NCI-H1048 (cell line): ENCODE data around the gene ATP6V1G3.
"Not testable (repeated sequence)": the region's sequence is repeated elsewhere in the genome, so short reads cannot be mapped to it uniquely, and the experiment has no call there.

Experiments
- DNase-seq: peaks from one replicate; lab custom pipeline; 2025; lab: John Stamatoyannopoulos, UW

ATP6V1G3 gene

DNA sequence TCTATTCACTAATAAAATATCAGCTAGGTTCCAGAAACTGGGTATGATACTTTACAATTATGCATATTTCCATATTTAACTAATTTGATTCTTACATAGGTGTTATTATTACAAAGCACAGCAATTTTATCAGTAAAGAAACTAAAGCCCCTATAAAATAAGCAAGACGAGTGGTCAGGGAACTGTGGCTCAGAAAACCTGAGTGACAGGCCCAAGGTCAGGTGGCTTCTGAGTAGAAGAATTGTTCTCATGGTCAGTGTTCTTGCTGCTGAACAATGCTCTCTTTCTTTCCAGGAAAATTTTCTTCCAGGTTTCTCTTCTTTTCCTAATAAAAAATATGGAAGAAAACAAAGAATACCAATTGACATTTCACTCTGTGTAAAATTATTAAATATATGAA is 2.2 kb upstream of the ATP6V1G3 start:
- DNase-seq = no peak

DNA sequence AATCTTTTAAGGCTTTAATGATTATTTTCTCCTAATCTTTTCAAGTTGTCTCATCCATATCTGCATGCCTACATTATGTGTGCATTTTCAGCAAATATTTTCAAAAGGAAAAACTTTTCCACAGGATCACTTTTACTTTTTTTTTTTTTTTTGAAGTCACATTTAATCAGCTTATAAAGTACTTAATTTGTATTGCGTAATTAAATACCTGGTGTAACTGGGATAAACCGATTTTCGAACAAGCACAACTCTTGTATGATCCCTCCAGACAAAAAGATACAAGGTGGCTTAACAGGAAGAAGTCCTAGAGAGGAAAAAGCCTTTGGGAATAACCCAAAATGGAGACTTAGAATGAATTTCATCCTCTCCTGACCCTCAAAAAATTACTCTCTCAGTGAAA is 1.3 kb upstream of the ATP6V1G3 start:
- no peak for DNase-seq

DNA sequence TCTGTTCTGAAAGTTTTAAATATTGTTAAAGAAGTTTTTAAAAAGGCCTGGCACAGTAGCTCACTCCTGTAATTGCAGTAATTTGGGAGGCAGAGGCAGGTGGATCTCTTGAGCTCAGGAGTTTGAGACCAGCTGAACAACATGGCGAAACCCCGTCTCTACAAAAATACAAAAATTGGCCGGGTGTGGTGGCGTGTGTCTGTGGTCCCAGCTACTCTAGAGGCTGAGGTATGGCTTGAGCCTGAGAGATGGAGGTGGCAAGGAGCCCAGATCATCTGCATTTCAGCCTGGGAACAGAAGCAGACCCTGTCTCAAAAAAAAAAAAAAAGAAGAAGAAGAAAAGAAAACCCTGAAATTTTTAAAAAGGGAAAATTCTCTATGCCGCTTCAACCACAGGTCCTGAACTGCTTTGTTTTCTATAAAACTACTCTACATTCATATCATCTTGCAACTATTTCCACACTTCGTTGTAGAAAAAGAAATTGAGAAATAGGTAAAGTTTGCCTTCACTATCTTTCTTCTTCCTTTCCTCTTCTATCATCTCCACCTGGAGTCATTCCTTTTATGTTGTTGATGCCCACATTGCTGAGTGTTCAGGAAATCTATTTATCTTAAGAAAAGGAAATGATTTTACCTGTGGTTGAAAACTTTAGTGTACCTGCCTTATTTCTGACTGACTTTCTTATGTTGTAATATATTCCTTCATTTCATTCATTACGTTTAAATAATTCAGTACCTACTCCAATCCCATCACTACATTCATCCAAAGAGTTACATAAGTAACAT is 1.7 kb downstream of the ATP6V1G3 start:
- DNase-seq = no peak

DNA sequence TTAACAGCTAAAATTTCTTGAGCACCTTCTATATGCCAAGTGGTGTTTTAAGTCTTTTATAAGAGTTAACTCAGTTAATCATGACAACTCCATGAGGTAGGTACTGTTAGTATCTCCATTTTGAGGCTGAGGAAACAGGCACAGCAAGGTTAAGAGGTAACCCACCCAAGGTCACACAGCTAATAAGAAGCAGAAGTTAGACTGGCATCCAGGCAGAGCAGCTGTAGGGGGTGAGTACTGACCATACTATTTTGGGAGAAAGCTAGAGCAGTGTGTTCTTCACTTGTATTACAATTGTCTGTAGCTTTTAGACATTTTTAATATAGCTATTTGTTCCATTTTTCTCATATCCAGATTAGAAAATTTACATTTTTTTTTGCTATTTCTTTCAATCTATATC is 4.8 kb downstream of the ATP6V1G3 start:
- DNase-seq = no peak

DNA sequence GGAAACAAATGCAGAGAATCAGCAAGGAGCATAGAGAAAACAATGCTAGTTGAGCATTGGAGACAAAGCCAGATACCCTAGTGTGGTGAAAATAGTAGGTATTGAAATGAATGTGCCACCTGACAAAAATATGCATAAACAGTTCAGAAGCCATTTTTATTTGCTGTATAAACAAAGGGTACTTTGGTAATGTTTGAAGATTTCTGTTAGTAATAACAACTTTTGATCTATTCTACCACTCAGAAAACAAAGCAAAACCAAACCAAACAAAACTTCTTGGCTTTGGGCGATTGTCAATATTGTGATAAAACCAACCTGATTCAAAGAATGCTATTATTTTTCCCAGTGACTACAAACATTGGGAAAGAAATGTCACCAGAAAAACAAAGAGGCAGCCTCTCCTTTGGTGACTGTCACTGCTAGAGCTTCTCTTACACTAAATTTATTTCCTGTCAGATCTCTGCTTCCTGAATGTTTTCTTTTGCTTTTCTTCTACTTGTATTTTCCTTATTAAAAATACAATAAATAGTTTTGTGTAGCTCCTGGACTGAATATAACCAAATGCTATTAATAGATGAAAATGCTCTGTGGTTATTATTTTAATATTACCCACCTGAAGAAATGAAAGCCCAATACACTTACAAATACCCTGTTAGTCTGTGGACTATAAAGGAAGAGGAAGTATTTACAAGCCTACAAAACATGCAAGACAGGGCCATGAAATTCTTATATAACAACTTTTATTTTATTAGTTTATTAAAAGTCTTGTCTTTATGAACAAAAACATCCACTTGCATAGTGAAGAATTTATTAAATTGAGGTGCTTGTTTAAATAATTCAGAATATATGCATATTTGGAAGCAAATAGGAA is 5.7 kb downstream of the ATP6V1G3 start:
- DNase-seq = no peak

DNA sequence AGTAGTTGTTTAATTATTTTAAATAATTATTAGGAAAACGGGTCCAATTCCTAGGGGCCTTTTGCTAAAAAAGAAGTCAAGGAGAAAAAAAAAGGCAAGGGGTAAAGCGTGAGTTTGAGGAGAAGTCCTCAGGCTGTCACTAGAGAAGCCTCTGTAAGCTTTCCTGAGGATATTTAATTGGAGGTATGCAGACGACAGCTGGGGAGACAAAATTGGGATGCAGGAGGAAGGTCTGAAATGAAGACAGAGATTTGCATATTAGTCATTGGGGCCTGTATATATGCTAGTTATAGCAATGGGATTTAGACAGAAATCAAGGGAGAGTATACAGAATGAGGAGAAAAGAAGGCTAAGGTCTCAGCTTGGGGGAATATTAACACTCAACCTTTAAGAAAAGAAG is 8.6 kb downstream of the ATP6V1G3 start:
- no peak for DNase-seq

DNA sequence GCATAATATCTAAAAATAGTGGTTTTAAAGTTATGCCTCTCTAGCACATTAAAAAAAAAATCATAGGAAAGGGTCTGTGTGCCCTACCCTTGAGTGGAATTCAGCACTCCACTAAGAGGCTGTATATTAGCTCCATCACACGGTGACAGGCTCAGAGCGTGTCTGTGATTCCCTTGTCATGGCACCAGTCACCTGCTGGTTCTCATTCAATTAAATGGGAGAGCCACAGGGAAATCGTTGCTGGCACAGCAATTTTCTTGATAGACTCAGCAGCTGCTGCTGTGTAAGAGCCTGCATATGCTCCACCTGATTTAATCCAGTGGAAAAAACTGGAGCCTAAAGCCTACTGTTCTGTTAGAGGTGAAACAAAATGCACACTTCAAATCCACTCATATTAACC is 9.5 kb downstream of the ATP6V1G3 start:
- DNase-seq = no peak

DNA sequence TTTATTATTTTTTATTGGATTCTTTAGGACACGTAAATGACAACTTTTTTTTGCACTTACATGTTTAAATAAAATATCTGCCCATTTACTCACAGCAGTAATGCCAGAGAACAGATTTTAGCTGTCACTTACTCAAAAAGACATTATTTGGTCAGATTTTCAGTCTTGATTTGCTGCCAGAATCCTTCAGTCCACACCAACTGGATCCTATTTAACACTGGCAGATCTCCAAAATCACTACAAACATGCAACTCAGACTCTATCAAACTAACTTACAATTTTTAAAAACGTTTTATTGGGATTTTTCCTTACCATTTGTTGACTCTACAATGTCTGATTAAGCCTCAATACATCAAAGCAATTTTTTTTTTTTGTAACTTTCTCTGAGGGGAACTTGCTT is 11.1 kb downstream of the ATP6V1G3 start:
- DNase-seq = no peak

DNA sequence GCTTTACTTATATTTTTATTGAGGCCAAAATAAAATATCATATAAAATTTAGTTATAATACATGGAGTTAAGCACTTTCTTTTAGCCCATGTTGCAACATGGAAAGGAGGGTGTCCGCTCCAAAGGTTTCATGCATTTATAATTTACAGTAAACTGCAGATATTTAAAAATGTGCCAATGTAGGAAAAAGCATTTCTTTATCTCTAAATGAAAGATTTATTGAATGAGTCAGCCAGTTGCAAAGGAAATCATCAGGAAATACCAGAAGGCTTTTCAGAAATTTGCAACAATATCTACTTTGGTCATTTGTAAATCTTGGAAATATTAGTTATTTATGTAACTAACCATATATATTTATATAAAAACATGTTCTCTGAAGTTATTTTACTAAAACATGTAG is 12.1 kb downstream of the ATP6V1G3 start:
- DNase-seq = no peak

DNA sequence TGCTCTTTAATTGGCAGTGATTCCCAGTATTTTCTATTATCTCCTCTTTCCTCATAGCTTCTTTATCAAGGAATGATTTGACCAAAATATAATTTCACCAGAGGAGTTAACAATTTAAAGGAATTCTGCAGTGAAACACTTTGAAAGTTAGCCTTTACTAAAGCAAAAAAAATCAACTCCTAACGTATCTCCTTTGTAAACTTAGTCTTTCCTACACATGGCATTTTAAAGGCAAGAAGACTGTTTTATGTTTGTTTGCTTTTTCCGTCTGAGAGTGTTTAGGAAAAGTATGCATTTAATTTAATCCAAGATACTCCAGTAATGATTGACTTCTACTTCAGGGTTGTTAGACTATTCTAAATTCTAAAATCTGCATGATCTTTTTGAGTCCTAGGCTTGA is 15.9 kb downstream of the ATP6V1G3 start:
- DNase-seq = no peak

DNA sequence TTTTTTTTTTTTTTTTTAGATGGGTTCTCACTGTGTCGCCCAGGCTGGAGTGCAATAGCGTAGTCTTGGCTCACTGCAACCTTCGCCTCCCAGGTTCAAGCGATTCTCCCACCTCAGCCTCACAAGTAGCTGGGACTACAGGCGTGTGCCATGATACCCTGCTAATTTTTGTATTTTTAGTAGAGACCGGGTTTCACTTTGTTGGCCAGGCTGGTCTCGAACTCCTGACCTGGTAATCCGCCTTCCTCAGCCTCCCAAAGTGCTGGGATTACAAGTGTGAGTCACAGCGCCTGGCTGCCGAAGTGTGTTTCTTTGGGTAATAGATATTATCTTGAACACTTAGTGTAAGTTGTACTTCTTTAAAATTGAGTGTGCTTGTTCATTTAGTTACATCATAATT is 16.4 kb downstream of the ATP6V1G3 start:
- not testable (repeated sequence) for DNase-seq

DNA sequence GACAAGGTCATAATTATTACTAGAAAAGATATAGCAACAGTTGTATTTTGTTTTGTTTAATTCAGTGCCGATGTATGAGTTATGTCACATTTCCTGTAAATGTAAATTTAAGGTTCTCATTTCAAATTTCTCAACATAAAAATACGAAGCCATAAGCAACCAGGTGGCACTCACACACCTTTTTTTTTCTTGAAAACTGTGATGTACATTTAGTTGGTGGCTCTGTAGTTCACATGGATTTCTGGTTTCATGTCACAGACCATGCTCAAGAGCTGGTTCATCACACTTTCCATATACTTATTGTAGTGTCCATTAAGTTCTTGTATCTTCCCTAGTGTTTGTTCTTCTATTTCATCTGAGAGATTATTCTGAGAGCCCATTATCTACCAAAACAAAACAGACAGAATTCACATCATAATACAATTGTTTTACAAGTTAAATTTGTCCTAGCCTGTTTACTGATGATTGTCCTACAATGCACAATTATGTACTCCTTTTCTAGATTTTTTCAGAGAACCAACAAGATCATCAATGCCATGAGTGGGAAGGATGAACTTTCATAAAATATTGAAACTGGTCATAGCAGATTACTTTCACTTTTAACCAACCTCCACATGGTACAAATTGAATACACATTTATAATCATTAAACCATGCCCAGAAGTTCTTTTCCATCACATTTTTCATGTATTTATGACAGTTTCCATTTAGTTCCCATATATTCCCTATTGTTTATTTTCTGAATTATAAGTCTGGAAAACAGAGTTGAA is 17.1 kb downstream of the ATP6V1G3 start:
- DNase-seq = no peak

DNA sequence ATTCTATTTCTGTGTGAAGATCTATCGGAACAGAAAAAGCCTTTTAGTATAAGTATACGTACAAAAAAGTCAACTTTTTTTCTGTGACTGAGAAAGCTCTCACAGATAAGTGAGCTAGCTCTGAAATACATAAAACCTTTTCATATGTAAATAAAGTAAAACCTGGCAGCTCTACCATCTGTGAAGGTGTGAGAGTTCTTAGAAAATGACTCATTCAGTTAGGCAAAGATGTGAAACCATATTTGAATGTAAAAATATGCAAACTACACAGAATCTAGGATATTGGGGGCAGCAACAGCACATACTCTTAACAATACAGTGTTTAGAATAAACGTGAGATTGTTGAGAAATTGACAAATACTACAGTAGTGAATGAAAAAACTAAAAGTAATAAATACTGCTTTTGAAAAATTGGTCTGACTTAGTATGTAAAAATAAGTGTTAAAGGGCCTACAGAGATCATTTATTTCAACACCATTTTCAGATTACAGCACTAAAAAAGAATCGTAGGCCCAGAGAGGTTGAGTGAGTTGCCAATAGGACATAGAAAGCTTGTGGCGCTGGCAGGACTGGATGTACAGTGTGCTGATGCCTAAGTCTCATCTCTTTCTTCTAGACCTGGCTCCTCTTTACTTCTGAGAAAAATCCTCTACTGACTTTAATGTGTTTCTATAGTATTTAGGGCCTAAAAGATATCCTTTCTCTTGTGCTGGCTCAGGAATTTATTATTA is 19.8 kb downstream of the ATP6V1G3 start:
- peak; percentile 64 for DNase-seq

DNA sequence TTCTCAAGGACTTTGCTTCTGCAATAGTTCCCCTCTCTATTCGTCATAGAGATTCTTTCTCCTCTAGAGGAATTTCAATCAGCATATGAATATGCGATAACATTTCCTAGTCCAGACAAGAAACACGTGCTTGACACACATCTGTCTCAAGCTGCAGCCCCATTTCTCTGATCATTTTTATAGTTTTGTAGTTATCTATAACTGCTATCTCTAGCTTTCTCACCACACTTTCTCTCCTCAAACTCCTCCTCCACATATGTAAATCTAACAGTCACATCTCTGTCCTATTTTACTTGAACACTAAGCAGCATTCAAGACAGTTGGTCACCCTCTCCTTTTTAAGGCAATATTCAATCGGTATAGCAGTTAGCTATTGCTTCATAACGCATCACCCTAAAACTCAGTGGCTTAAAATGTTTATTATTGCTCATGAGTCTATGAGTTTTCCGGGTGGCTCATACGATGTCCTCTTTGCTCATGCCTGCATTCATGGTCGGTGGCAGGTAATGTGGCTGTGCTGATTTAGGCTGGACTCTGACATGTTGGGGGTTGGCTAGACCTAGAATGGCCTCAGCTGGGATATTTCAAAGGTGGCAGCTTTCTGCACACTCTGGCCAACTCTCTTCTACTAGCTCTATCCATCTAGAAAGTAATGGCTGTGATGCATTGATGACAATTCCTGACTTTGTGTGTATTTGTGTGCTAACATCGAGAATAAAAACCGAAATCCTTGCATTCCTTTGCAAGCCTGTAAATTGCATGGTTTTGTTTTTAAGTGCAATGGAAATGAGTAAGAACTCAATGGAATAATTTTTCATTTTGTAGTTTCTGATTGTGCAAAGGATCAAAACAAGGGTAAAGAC is 20.6 kb downstream of the ATP6V1G3 start:
- DNase-seq = no peak

DNA sequence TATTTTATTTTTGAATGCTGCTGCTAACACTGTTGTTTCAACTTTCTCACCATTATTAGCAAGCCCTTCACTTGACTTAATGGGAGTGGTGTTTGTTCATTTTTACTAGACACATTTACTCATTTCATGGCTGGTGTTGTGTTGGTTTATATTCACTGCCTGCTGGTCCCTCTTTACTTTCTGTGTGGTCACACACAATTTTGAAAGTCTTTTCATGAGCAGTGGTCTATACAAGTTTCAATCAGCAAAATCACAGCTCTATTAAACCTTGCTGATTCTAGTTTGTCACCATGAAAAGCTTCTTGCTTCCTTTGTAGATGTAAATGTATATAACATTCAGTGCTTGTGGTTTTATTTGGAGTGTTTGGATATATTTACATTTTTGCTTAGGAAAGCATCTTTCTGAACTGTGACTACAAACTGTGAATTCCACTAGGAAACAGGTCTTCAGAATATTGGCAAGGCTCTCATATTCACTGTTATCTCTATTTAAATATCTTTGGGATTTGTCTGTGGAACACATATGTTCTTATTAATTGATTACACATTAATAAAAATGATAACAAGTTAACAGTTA is 22.8 kb downstream of the ATP6V1G3 start:
- no peak for DNase-seq

DNA sequence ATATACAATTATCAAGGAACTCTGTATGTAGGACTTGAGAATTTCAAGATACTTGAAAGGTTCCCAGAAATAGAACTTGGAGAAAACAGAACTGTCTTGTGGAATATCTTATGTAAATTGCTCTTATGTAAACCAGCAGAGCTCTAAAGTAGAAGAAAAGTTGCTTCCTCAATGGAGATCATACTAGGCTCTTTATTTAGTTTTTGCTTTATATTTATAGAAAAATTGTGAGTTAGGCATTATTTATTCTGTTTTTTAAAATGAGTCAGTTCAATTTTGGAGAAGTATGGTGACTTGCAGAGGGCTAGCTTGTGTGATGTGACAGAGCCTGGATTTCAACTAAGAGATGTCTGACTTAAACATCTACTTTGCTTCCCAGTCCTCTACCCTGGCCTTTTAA is 40.4 kb downstream of the ATP6V1G3 start:
- no peak for DNase-seq

DNA sequence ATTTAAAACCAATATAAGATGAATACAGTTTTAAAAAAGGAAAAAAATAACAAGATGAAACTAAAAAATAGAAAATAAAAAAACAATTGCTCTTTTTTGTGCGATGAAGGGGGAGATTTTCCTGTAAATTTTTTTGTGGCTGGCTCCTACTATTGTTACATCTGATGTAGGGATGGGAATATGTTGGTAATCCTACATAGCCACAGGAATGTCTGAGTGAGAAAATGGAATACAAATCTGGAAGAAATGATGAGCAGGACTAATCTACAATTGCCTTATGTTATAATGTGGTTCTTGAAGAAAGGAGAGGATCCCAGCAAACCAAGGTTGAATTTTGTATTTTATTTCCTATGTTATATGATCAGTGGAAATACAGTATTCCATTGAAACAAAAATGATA is 40.9 kb downstream of the ATP6V1G3 start:
- no peak for DNase-seq

DNA sequence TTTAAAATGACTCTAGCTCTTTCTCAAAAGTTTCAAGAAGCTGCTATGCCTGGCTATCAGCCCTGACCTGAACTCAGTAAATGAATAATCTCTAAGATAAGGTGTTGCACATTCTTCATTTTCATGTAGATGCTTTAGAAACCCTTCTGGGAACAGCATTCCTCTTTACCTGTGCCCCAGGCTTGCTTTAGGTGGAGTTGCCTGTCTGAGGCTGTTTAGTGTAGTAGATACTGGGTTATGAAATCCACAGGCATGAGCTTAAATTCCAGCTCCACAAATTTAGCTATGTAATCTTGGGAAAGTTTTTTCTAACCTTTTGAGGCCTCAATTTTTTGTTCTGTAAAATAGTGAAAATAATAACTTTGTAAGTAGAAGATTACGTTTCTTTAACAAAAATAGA is 41.6 kb downstream of the ATP6V1G3 start:
- no peak for DNase-seq

DNA sequence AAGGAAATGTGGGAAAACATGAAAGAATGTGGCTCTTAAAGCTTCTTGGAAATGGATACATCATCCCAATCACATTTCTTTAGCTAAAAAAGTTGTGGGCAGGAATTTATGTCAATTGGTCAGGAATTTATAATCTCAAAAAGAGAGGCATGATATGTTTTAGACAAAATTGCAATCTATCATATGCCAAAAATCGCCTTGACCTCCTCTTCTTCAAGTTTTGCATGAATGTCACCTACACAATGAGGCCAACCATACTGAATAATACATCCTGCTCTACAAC is 42.4 kb downstream of the ATP6V1G3 start:
- no peak for DNase-seq

DNA sequence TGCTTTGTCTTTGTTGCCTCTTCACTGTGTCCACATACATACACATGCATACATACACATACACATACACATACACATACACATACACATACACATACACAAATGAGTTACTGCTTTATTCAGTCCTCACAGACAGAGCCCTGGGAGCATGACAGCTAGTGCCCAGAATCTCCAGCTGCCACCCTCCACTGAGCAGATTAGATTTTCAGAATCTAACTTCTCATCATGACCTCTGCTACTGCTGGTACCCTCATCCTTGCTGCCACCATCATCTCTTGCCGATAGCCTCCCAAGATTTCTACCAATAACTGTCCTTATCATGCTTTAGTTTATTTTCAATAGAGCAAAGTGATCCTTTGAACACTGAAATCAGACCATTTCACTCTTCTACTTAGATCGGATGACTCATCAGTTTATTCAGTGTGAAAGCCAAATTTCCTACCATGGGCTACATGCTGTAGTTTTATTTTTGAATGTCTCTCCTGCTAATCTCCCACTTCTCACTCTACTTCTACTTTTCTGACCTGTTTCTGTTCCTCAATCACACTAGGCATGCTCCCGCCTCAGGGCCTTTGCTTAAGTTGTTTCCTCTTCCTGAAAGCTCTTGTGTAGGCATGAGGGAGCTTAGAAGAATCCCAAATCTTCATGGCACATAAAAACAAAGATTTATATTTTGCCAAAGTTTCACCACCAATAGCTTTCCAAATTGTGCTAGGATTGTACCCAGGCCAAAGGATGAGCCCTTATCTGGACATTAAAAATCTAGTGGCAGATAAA is 43.0 kb downstream of the ATP6V1G3 start:
- no peak for DNase-seq
